ENCODE measurements around the gene KIAA1328. TPM values are rescaled to one million over a fixed set of nuclear protein-coding genes. Genes with fewer than 3 reads are reported as not detected.

Gene KIAA1328
- total RNA-seq, 1 donor from 2014 or later, result 20.1 TPM

DNA sequence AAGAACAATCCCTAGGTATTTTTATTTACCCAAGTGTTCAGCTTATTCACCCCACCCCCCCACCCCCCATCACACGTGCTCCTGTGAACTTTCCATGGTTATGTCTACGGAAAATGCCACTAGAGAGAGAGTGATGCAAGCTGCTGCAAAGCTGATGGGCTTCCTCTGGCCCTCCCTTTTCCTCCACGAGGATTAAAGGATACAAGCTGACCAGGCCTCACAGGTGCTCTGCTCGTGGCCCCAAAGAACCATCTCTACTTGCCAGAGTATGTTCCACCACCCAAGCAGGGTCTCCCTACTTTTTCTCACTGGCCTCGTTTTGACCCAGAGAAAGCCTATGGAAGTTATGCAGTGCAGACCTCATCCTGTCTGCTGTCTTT is 394.1 kb downstream of the KIAA1328 start:
- no peak for DNase-seq

GRCh38 chr18:37225279-37225678 is 396.4 kb downstream of the KIAA1328 start:
- no peak for DNase-seq

DNA sequence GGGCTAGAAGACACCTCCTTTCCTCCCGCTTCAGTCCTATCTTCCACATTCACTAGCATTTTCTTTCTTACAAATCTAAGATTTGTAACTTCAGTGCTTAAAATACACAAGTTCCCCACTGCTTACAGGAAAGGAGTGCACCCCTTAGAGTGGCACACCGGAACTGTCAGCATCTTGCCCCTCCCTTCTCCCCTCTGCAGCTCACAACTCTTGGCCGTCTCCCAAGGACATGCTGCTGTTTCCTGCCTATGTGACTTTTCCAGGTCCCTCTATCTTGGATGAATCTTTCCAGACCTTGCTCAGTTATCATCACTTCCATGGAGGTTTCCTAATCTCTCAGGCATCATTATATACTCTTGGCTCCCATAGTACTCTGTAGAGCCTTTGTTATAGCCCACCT is 401.8 kb downstream of the KIAA1328 start:
- no peak for DNase-seq

GRCh38 chr18:37231251-37231650 is 402.3 kb downstream of the KIAA1328 start:
- DNase-seq, result no peak

DNA sequence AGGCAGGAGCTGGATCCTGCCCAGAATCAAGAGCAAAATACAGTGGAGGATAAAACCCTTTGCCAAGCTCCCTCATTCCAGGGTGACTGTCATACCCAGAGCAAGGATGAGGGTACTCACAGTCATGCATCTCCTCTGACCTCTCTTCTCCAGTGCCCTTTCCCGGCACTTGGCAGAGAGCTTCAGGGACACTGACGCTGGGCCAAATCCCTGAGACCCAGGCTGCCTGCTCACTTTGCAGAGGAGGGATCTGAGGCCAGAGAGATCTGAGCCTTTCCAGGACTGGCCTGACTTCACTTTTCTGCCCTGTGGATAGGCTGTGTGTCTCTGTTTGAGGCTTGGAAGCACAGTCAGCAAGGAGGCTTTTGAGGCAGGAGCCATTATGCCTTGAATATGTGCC is 406.7 kb downstream of the KIAA1328 start:
- DNase-seq, result no peak

GRCh38 chr18:37238282-37239108 is 409.6 kb downstream of the KIAA1328 start:
- DNase-seq, result no peak

GRCh38 chr18:37242091-37242490 is 413.2 kb downstream of the KIAA1328 start:
- DNase-seq, result no peak

GRCh38 chr18:37242826-37243560 is 414.1 kb downstream of the KIAA1328 start:
- no peak for DNase-seq

- DNase-seq, result no peak
Observed at GRCh38 chr18:37243741-37244140, 414.8 kb downstream of the KIAA1328 start.

DNA sequence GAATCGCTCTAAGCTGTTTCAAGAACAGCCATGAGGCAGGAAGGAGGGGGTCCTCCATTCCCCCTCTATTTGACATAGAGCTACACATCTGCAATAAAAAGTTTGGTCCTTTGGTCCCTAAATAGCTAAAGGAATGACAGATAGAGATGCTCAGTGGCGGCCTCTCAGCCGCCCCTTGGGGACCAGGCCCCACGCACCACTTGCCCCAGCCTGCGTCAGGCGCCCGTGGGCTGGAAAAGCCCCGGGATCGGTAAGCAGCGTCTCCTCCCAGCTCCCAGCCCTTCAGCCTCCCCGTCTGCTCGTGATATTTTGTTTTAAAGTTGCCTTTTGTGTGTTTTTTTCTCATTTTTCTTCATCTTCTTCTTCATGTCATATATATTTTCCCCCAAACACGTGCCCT is 415.7 kb downstream of the KIAA1328 start:
- no peak for DNase-seq

DNA sequence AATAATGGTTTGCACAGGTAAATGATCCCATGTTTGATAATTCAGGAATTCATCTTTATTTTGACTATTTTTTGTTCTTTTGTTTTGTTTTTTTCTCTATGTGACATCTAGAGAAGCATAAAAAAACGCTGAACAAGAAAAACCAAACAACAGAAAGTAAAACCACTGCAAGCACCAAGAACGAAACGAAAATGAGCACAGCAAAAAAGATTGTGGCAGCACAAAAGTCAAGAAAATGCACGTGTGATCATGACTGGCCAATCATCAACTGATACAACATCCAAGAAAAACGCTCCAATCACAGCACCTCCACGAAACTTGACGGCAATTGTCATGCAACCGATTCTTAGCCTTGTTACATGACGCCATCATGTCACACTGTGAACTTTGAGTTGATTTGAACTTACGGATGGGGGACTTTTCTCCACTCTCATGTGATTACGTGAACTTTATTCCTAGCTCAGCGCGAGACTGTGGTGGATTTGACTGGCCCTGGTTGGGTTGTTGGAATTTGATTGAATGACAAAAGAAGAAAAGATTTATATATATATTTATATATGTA is 417.9 kb downstream of the KIAA1328 start:
- DNase-seq, result no peak

GRCh38 chr18:37247497-37248161 is 418.7 kb downstream of the KIAA1328 start:
- DNase-seq, result no peak

- no peak for DNase-seq
Observed at GRCh38 chr18:37248281-37248680, 419.4 kb downstream of the KIAA1328 start.

- DNase-seq, result no peak
Observed at GRCh38 chr18:37249171-37249886, 420.4 kb downstream of the KIAA1328 start.

DNA sequence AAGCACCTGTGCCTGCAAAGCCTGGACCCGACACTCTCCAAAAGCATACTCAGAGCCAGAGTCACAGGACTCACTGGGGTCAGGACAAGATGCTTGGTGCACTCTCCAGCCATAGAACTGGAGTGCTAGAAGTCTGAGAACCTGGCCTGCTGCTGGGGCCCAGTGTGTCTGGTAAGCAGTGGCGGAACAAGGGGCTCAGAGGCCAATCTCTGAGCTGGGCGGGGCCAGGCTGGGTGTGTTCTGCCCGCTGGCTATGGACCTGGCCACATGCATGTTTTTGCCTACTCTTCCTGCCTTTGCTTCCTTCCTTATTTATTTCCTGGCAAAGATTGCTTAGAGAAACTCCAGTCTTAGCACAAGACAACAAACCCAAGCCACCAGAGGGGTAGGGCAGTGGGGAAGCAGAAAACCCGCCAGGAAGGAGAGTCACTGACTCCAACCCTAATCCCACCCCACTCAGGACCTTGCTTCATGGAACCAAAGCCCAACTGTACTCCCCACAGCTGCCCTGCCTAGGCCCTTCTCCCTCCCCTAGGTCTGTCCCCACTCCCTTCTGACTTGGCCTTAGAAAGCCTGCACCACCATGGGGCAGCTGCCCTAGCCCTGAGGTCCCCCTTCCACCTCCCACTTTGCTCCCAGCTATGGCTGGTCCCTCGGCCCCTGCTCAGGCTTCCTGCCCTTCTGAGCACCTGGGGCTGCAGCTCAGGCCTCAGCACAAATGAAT is 421.1 kb downstream of the KIAA1328 start:
- DNase-seq, result no peak

- no peak for DNase-seq
Observed at GRCh38 chr18:37251679-37252078, 422.8 kb downstream of the KIAA1328 start.

DNA sequence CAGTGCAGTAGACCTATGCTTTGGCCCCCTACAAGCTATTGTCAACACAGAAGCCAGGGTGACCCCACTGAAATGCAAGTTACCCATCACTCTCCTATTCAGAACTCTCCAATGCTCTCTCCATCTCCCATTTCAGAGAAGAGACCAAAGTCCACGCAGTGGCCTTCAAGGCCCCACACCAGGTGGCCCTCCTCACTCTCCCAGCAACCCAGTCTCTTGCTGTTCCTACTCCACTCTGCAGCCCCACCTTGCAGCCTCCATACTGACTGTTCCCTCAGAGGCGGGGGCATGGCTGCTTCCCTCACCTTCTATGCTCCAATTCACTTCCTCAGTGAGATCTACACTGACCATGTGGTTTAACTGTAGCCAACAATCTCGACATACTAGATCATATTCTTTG is 423.4 kb downstream of the KIAA1328 start:
- no peak for DNase-seq

DNA sequence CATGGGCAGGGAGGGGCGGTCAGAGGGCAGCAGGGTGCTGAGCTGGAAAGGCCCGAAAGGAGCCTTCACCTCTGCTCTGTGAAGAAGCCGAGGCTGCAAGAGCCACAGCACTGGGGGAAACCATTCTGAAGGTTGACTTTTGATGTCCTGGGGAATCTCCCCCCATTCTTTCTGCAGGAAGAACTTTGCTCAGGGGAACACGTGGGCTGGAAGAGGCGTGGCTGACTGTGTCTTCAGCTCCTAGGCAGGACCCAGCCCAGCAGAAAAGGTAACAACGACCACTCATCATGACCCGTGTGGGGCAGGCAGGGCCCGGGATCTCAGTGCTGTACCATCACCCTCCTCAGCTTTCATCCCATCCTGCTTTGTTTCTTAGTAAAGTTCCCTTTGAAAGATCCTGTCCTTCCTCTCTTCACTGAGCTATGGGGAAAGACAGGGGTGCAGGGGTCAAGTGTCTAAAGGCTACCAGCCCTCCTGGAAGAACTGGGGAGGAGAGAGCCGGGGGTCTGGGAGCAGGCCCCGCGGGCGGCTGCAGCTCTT is 424.0 kb downstream of the KIAA1328 start:
- no peak for DNase-seq

GRCh38 chr18:37253394-37254235 is 424.7 kb downstream of the KIAA1328 start:
- DNase-seq, result no peak

DNA sequence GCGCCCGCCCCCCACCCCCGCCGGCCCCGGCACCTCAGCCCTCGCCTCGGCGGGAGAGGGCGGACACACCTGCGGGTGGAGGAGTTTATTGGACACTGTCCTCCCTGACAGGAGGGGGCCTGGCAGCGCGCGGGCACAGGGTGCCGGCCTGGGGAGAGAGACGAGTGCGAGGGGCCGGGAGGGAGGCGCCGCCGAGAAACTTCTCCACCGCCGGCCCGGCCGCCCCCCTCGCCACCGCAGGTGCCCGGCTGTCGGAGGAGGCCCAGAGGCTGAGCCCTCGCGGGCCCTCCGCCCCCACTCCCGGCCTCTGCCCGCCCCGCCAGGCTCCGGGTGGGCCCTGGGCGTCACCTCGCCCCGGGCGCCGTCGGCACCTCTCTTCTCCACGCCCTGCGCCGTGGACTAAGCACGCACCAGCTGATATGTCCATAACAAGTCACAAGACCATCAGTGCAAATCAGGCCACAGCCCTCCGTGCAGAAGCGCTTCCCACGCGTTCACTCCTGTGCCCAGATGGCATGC is 425.4 kb downstream of the KIAA1328 start:
- DNase-seq, result no peak

Measured in skin of body (tissue), 2 donors.